Testis (tissue), 3 donors: Measurements from ENCODE around the gene RAMP1. TPM values are rescaled to one million over a fixed set of nuclear protein-coding genes. Genes with fewer than 3 reads are reported as not detected.

Experiments used
- DNase-seq: peaks from one replicate; pipeline ENCODE4 v3.0.0-alpha.2; 2019
- H3K27ac ChIP-seq, 2 donors: fragments of 200-600 bp; sonication (generic); one replicate each; pipeline ENCODE4 v1.5.1; 2019
- H3K27me3 ChIP-seq: fragments of 200-600 bp; sonication (generic); one replicate; pipeline ENCODE4 v1.5.1; 2019
- H3K36me3 ChIP-seq: fragments of 200-600 bp; sonication (generic); one replicate; pipeline ENCODE4 v1.5.1; 2017; ENCODE audit warnings: low read depth; ENCODE audit errors: missing control alignments
- H3K4me1 ChIP-seq: fragments of 200-600 bp; sonication (generic); one replicate; pipeline ENCODE4 v1.5.1; 2019
- H3K4me3 ChIP-seq, 2 donors: fragments of 200-600 bp; sonication (generic); one replicate each; pipeline ENCODE4 v1.5.1; 2017 to 2019
- H3K9me3 ChIP-seq: fragments of 200-600 bp; sonication (generic); one replicate; pipeline ENCODE4 v1.5.1; 2017
- CTCF ChIP-seq, 3 experiments: fragments of 450-650 bp in 2 of 3; fragments of 200-600 bp in 1 of 3; sonication (generic) in 1 of 3; IDR thresholded peaks; one replicate each; pipeline ENCODE4 v1.5.1; 2016 to 2019; ENCODE audit warnings: antibody characterized with exemption in 3 of 3, mild to moderate bottlenecking in 2 of 3, moderate library complexity in 1 of 3
- POLR2A ChIP-seq: fragments of 450-650 bp; IDR thresholded peaks from one replicate; pipeline ENCODE4 v1.6.1; 2017; ENCODE audit warnings: antibody characterized with exemption, mild to moderate bottlenecking, moderate library complexity
- WGBS, 2 donors: methylation state at CpG; one replicate each; pipeline ENCODE4 v1.1.5; 2018; 5-methylcytosine and 5-hydroxymethylcytosine counted together
- intact Hi-C: fragments of 100-400 bp; cut with DNase I; formaldehyde crosslinking; loops from one replicate; pipeline ENCODE4 v1.15.1; 2023; ENCODE audit warnings: low total_unique reads
- polyA plus RNA-seq: library from polyadenylated mRNA; stranded (reverse); fragments of 350-450 nt; fragmentation: Illumina TruSeq; extraction: RNeasy Lipid Tissue Mini Kit (QIAGEN cat#74804); gene quantifications from one replicate; pipeline ENCODE4 v1.2.3, GENCODE V29; 2014; ENCODE audit warnings: low read depth, low replicate concordance; ENCODE audit not compliant: insufficient read depth
- total RNA-seq, 2 donors: library from RNA; depleted of rRNA; stranded (reverse); fragments of >200 nt; gene quantifications; one replicate each; pipeline ENCODE4 v1.2.3, GENCODE V29; 2016

The RAMP1 gene
- total and polyA plus RNA-seq, 3 donors from 2014 or later = 8.9 to 14.3 (median 13.9) TPM

- intact Hi-C loops = no loop called here
- Histone ChIP-seq H3K27me3 (no peaks in the 10 kb centered on the region), H3K27ac (no peak overlapping the region), H3K4me1 (peaks cover 11% of the 10 kb centered on the region), H3K4me3 (peak overlapping the region; percentile 42 to 60), H3K36me3 (no peaks in the 10 kb centered on the region), H3K9me3 (no peaks in the 10 kb centered on the region)
- 14 to 42% methylated on average over 22 of the region's 22 CpGs for WGBS, 2 donors
- DNase-seq = no peak
- TF ChIP-seq CTCF (IDR thresholded peaks at IDR 0.05) = no peak
- no peak for TF ChIP-seq POLR2A
Observed at GRCh38 chr2:237860273-237860935, 981 bp downstream of the RAMP1 start.

- 89 to 92% methylated on average over 11 of the region's 11 CpGs for WGBS, 2 donors
- H3K27ac ChIP-seq = no peak overlapping the region
- intact Hi-C loops = no loop called here
- H3K36me3 ChIP-seq = no peaks in the 10 kb centered on the region
- H3K27me3 ChIP-seq = no peaks in the 10 kb centered on the region
- TF ChIP-seq CTCF (IDR thresholded peaks at IDR 0.05) = no peak
- no peak for TF ChIP-seq POLR2A
- no peak overlapping the region for H3K4me3 ChIP-seq
- H3K9me3 ChIP-seq = no peaks in the 10 kb centered on the region
- no peak for DNase-seq
- peaks cover 11% of the 10 kb centered on the region for H3K4me1 ChIP-seq
Observed at GRCh38 chr2:237861875-237862527, 2.6 kb downstream of the RAMP1 start.

GRCh38 chr2:237862528-237862895 lies 3.1 kb downstream of the RAMP1 start:
- no peak for TF ChIP-seq POLR2A
- no peak for TF ChIP-seq CTCF (IDR thresholded peaks at IDR 0.05)
- Histone ChIP-seq H3K27ac (no peak overlapping the region), H3K9me3 (no peaks in the 10 kb centered on the region), H3K27me3 (no peaks in the 10 kb centered on the region), H3K4me3 (no peak overlapping the region), H3K4me1 (peaks cover 11% of the 10 kb centered on the region), H3K36me3 (no peaks in the 10 kb centered on the region)
- 88 to 95% methylated on average over 6 to 8 of the region's 8 CpGs for WGBS, 2 donors
- intact Hi-C loops = no loop called here
- DNase-seq = no peak

- TF ChIP-seq POLR2A (no peak), CTCF (IDR thresholded peaks at IDR 0.05) (no peak)
- WGBS, 2 donors = 94 to 98% methylated on average over 3 to 4 of the region's 4 CpGs
- no peaks in the 10 kb centered on the region for H3K9me3 ChIP-seq
- intact Hi-C loops = no loop called here
- H3K4me3 ChIP-seq = no peak overlapping the region
- H3K27ac ChIP-seq = no peak overlapping the region
- DNase-seq = no peak
- peaks cover 11% of the 10 kb centered on the region for H3K4me1 ChIP-seq
- H3K36me3 ChIP-seq = no peaks in the 10 kb centered on the region
- H3K27me3 ChIP-seq = no peaks in the 10 kb centered on the region
Observed at GRCh38 chr2:237863102-237863511, 3.7 kb downstream of the RAMP1 start.
